HUES6 (cell line): ENCODE measurements around the gene IFRD1.

Experiments
- H3K27ac ChIP-seq: 2 replicates; pipeline ENCODE4 v1.7.0; 2013; ENCODE audit warnings: low read depth, mild to moderate bottlenecking, low read length, inconsistent platforms
- H3K27me3 ChIP-seq: 2 replicates; pipeline ENCODE4 v1.6.1; 2013; ENCODE audit warnings: low read length; ENCODE audit not compliant: control insufficient read depth, insufficient read depth
- H3K36me3 ChIP-seq: 2 replicates; pipeline ENCODE4 v1.6.1; 2013; ENCODE audit warnings: low read length; ENCODE audit not compliant: control insufficient read depth, insufficient read depth
- H3K4me1 ChIP-seq: 2 replicates; pipeline ENCODE4 v1.6.1; 2013; ENCODE audit warnings: low read length; ENCODE audit not compliant: control insufficient read depth, insufficient read depth
- H3K4me3 ChIP-seq: 2 replicates; pipeline ENCODE4 v1.5.1; 2013; ENCODE audit warnings: low read depth, low read length
- H3K9ac ChIP-seq: one replicate; pipeline ENCODE4 v1.6.1; 2013; ENCODE audit warnings: mild to moderate bottlenecking, low read length
- H3K9me3 ChIP-seq: 2 replicates; pipeline ENCODE4 v1.6.1; 2013; ENCODE audit warnings: low read depth, low read length; ENCODE audit not compliant: control insufficient read depth, insufficient read depth

IFRD1 gene

GRCh38 chr7:112521942-112522341, 71.7 kb downstream of the IFRD1 start:
- no peak overlapping the region for H3K4me3 ChIP-seq
- no peaks in the 10 kb centered on the region for H3K36me3 ChIP-seq
- H3K27me3 ChIP-seq = no peaks in the 10 kb centered on the region
- no peak overlapping the region for H3K27ac ChIP-seq
- no peaks in the 10 kb centered on the region for H3K9me3 ChIP-seq
- H3K4me1 ChIP-seq = no peaks in the 10 kb centered on the region
- H3K9ac ChIP-seq = no peak overlapping the region

- Histone ChIP-seq H3K36me3 (no peaks in the 10 kb centered on the region), H3K27me3 (no peaks in the 10 kb centered on the region), H3K27ac (no peak overlapping the region), H3K9me3 (no peaks in the 10 kb centered on the region), H3K9ac (no peak overlapping the region), H3K4me3 (no peak overlapping the region), H3K4me1 (no peaks in the 10 kb centered on the region)
Observed at GRCh38 chr7:112523871-112524270, 73.6 kb downstream of the IFRD1 start.
